Fibroblast of peridontal ligament (primary cell): ENCODE results near the gene GALNT2.

Experiments used
- DNase-seq: peaks from one replicate; pipeline ENCODE4 v3.0.0-alpha.2; 2010; ENCODE audit errors: extremely low read depth

The GALNT2 gene

DNA sequence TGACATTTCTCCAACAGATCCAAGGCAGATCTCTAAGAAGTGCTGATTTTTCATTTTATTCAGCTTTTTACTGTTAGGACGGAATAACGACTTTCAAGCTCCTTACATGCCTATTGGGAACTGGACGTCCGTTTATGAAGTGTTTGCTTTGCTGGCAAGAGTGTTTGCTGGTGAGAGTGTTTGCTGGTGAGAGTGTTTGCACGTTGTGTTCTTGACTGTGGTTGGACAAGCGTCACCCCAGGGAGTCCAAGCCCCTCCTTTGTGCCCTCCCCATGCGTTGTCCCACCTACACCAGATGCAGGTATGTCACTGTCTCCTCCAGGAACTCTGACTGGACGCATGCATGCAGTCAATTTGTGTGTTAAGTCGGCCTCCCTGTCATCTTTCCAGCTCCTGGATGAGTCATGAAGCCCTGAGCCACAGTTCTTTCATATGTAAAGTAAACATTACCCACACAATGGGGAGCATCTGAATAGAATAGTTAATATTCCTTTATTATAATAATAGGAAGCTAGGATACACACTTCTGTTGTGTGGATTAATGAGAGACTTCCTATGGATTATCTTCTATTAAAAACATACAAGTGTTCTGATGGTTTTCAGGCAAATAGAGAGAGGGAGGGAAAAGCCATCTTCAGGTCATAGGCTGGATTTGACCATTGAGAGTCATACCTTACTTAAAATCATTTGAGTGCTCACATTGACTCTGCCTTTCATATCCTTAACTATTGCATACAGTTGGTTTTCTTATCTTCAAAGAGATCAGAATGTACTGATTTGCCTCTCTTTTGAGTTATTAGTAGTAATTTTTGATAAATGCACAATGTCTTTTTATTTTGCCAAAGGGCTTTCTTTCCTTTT is 119.2 kb downstream of the GALNT2 start:
- DNase-seq: peak; percentile 82

DNA sequence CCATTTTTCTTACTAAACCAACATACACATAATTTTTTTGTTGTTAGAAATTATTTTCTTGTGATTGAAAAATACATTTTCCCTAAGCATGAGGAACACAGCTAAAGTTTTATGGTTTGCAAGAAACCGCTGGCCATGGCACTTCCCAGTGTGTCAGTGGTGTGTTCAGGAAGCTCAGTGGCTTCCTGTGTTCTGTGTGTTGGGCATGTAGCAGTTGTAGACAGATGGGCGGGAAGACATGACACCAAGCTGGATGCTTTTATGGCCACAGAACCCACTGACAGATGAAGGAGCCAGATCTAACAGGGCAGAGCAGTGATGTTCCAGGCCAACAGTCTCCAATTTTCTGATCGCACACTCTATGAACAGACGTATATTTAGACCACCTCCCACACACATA is 119.8 kb downstream of the GALNT2 start:
- DNase-seq: no peak

- DNase-seq: no peak
Observed at GRCh38 chr1:230187290-230187689, 120.3 kb downstream of the GALNT2 start.

GRCh38 chr1:230188826-230189225 is 121.8 kb downstream of the GALNT2 start:
- DNase-seq: no peak

DNA sequence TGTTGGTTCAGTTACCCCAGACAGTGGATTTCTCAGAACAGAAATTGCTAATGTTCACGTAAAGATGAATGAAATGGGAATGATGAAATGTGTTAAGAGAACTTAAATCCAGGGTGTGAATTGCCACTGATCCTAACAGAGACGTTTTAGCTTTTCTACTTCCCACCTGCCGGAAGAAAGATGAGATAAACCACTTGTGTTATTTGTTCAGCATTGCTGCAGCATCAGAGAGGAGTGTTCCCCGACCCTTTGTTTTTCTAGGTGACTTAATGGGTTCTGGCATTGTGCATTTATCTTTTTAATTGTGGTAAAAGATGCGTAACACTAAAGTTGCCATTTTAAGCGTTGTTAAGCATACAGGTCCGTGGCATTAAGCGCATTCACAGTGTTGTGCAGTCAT is 122.3 kb downstream of the GALNT2 start:
- DNase-seq: no peak

GRCh38 chr1:230189824-230190223 is 122.8 kb downstream of the GALNT2 start:
- DNase-seq: no peak

DNA sequence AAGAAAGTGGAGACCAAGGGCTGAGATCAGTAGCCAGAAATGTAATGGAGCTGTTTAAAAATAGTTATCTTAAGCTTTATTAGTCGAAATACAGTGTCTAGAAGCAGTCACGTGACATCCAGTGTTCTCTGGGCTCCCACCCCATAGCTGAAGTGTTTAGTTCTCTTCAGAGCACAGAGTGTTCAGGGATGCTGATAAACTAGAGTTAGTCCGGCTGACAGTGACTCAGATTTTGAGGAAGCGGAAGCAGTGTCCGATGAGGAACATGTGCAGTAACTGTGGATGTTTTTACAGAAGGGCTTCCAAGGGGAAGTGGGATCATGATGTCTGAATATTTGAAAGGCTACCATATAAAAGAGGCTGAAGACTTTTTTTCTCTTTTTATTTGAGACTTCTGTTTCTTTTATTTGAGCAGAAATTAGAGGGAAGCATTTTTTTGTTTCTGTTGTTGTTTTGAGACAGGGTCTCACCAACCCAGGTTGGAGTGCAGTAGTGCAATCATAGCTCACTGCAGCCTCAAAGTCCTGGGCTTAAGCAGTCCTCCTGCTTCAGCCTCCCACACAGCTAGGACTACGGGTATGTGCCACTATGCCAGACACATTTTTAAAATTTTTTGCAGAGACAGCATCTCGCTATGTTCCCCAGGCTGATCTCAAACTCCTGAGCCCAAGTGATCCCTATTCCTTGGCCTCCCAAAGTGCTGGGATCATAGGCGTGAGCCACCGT is 124.2 kb downstream of the GALNT2 start:
- peak; percentile 26 for DNase-seq

DNA sequence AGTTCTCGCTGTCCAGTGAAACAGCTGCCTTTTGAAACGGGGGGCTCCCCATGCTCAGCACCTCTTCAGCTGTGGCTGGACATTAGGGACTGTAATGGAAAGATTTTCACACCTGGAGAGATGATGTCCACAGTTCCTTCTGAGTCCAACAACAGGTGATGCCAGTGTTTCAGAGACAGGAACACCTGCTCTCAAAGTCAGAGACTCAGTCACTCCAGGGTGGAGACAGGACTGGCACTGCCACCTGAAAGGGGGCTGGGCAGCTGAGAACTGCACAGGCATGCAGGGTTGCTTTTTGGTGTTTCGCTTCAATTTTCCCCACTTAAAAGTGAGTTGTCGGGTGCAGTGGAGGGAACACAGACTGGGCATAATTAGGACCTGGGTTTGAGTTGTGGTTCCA is 124.8 kb downstream of the GALNT2 start:
- DNase-seq: no peak

- no peak for DNase-seq
Observed at GRCh38 chr1:230194525-230194924, 127.5 kb downstream of the GALNT2 start.

GRCh38 chr1:230195199-230195598 is 128.2 kb downstream of the GALNT2 start:
- no peak for DNase-seq

GRCh38 chr1:230196077-230196476 is 129.0 kb downstream of the GALNT2 start:
- DNase-seq: no peak

DNA sequence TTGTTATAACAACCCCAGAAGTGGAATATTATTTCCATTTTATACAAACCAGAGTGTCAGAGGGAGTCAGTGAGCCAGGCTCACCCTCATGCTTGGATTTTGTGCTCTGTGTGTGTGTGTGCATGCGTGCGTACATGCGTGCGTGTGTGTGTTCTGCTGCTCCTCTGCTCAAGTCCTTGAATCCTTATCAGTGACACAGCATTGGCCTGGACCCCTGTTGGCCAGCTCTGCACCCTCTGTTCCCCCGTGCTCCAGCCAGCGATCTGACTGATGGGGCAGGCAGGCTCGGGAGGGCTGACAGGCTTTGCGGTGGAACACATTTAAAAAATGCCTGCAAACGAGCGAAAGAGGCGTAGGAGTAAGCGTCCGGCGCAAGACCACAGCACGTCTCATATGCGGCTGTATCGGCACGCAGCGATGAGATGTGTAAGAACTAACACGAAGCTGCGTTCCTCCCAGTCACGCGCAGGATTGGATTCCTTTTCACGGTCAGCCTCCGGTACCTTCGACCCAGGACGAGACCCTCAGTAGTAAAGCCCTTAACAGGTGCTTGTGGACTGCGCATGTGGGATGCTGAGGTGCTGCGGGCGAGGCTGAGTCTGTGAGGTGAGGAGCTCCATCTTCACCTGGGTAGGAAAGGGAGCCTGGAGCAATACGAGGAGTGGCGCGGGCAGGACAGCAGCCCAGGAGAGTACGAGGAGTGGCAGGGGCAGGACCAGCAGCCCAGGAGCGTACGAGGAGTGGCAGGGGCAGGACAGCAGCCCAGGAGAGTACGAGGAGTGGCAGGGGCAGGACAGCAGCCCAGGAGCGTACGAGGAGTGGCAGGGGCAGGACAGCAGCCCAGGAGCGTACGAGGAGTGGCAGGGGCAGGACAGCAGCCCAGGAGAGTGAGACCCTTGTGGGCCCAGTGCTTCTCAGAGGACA is 130.9 kb downstream of the GALNT2 start:
- DNase-seq: no peak

DNA sequence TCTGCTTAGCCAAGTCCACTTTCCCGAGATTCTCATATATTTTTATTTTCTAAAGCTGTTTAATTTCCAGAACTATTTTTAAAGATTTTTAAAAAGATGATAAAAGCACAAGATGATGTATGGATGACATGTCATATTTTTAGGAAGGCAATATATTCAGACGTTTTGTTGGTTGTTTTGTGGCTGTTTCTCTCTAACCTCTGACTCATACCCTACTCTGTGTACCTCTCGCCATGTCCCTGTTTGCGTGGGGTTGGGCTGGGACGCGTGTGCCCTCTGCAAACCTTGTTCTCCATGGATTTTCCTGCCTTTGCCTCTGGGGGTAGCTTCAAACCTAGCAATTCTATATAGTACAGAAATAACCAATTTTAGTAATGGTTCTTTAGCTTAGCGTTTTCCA is 132.0 kb downstream of the GALNT2 start:
- DNase-seq: no peak

DNA sequence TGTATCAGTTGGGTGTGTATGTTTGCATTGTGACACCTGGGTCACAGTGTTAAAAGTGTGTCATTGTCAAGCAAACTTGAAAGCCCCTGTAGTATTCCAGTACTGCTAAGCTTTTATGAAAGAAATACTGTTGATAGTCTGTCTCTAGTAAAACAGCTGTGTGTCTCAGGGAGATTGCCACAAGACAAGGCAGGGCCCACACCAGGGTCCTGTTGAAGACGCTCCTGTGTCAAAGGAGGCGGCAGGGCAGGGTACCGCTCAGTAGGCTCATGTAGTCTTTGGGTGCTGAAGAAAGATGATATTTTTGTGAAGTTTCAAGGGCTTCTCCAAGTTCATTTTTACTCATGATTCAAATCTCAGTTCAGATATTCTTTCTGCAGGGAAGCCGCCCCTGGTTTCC is 132.5 kb downstream of the GALNT2 start:
- no peak for DNase-seq

- DNase-seq: no peak
Observed at GRCh38 chr1:230200276-230200675, 133.2 kb downstream of the GALNT2 start.

- DNase-seq: no peak
Observed at GRCh38 chr1:230201445-230201844, 134.4 kb downstream of the GALNT2 start.

GRCh38 chr1:230204842-230205241 is 137.8 kb downstream of the GALNT2 start:
- DNase-seq: no peak

DNA sequence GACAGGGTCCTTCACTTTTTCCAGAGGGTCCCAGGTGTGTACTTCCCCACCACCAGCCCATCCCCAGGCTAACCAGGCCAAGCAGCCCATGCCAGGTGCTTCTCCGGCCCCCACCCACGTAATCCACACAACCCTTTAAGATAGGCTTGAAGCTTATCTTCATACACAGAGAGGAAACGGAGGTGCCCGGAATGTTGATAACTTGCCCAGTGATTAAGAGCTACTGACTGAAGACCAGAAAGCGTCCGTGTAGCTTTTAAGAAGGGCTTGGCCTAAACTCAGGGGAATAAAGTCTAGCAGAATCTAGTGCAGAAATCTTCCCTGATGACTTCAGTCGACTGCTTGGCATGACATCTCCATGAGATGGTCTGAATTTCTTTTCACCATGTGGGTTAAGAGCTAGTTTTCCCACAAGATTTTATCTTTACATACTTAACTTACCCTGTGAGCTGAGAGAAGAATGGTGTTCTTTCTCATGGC is 138.7 kb downstream of the GALNT2 start:
- DNase-seq: peak; percentile 36

DNA sequence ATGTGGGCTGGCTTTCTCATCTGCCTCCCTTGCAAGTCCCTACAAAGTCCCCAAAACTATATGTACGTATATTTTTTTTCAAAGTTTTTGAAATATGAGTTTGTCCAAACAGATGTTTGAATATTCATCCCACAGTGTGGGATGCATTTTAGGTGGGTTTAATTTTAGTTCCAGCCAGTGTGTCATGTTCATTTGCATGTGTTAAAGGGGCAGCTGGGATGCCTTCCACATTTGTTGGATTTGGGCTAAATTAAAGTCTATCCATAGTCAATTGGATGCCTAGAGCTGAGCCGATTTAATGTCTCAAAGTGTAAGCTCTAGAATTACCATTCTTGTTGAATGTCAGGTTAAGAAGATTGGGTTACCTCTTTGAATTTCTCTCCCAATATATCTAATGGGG is 139.2 kb downstream of the GALNT2 start:
- DNase-seq: no peak

GRCh38 chr1:230206976-230207375 is 139.9 kb downstream of the GALNT2 start:
- no peak for DNase-seq

GRCh38 chr1:230207598-230207997 is 140.6 kb downstream of the GALNT2 start:
- DNase-seq: no peak
